SK-N-SH treated with all-trans-retinoic acid at 6 μM for 48 hours (cell line): ENCODE results near the gene ALKBH5.

Source experiments
- ATAC-seq: fragments of 200-7000 bp; cut with Tn5 transposase; 3 replicates; pipeline ENCODE4 v1.9.1; 2020; ENCODE audit warnings: mild to moderate bottlenecking, moderate library complexity
- ARNTL ChIP-seq: fragments of 450-650 bp; formaldehyde crosslinking; IDR thresholded peaks from 2 replicates; pipeline ENCODE4 v1.5.0; 2020; ENCODE audit warnings: low read depth, mild to moderate bottlenecking, moderate library complexity, borderline replicate concordance
- BACH2 ChIP-seq: fragments of 250-450 bp; sonication (Bioruptor Pico); IDR thresholded peaks from 2 replicates; pipeline ENCODE4 v1.9.0; 2021; ENCODE audit warnings: mild to moderate bottlenecking, borderline replicate concordance
- CREB5 ChIP-seq: fragments of 250-450 bp; sonication (Bioruptor Pico); IDR thresholded peaks from 2 replicates; pipeline ENCODE4 v1.5.1; 2020; ENCODE audit warnings: low read depth, mild to moderate bottlenecking, moderate library complexity
- CSDC2 ChIP-seq: fragments of 250-450 bp; sonication (Bioruptor Pico); IDR thresholded peaks from 2 replicates; pipeline ENCODE4 v1.5.0; 2020; ENCODE audit warnings: mild to moderate bottlenecking, moderate library complexity
- CSRNP3 ChIP-seq: fragments of 250-450 bp; sonication (Bioruptor Pico); IDR thresholded peaks from 2 replicates; pipeline ENCODE4 v1.5.1; 2021; ENCODE audit warnings: mild to moderate bottlenecking, moderate library complexity
- ESRRG ChIP-seq: fragments of 250-450 bp; sonication (Bioruptor Pico); IDR thresholded peaks from 2 replicates; pipeline ENCODE4 v1.6.1; 2021; ENCODE audit warnings: mild to moderate bottlenecking
- GLIS3 ChIP-seq: fragments of 250-450 bp; sonication (Bioruptor Pico); IDR thresholded peaks from 2 replicates; pipeline ENCODE4 v1.5.0; 2020; ENCODE audit warnings: mild to moderate bottlenecking, moderate library complexity
- ISL1 ChIP-seq: fragments of 250-450 bp; sonication (Bioruptor Pico); IDR thresholded peaks from 2 replicates; pipeline ENCODE4 v2.1.2; 2022; ENCODE audit warnings: mild to moderate bottlenecking, moderate library complexity
- OSR1 ChIP-seq: fragments of 250-450 bp; sonication (Bioruptor Pico); IDR thresholded peaks from 2 replicates; pipeline ENCODE4 v1.8.0; 2022; ENCODE audit warnings: moderate library complexity, mild to moderate bottlenecking, inconsistent platforms
- PATZ1 ChIP-seq: fragments of 250-450 bp; sonication (Bioruptor Pico); IDR thresholded peaks from 2 replicates; pipeline ENCODE4 v1.8.0; 2020; ENCODE audit warnings: mild to moderate bottlenecking, moderate library complexity, borderline replicate concordance
- POU6F1 ChIP-seq: fragments of 250-450 bp; sonication (Bioruptor Pico); IDR thresholded peaks from 2 replicates; pipeline ENCODE4 v1.8.0; 2021; ENCODE audit warnings: low read depth, mild to moderate bottlenecking, moderate library complexity, borderline replicate concordance
- RARB ChIP-seq: fragments of 250-450 bp; sonication (Bioruptor Pico); IDR thresholded peaks from 2 replicates; pipeline ENCODE4 v1.8.0; 2021; ENCODE audit warnings: mild to moderate bottlenecking, moderate library complexity
- SNAI2 ChIP-seq: fragments of 250-450 bp; sonication (Bioruptor Pico); IDR thresholded peaks from 2 replicates; pipeline ENCODE4 v1.5.0; 2020; ENCODE audit warnings: mild to moderate bottlenecking, moderate library complexity
- TCF4 ChIP-seq: fragments of 250-450 bp; sonication (Bioruptor Pico); IDR thresholded peaks from 2 replicates; pipeline ENCODE4 v1.8.0; 2021; ENCODE audit warnings: mild to moderate bottlenecking, moderate library complexity, borderline replicate concordance
- TOX ChIP-seq: fragments of 250-450 bp; sonication (Bioruptor Pico); IDR thresholded peaks from 2 replicates; pipeline ENCODE4 v1.8.0; 2021; ENCODE audit warnings: mild to moderate bottlenecking, moderate library complexity, borderline replicate concordance
- TSHZ2 ChIP-seq: fragments of 250-450 bp; sonication (Bioruptor Pico); IDR thresholded peaks from 2 replicates; pipeline ENCODE4 v1.5.0; 2020; ENCODE audit warnings: mild to moderate bottlenecking, moderate library complexity
- ZC3H10 ChIP-seq: fragments of 250-450 bp; sonication (Bioruptor Pico); IDR thresholded peaks from 2 replicates; pipeline ENCODE4 v1.5.1; 2021; ENCODE audit warnings: mild to moderate bottlenecking, moderate library complexity
- ZFP3 ChIP-seq: fragments of 250-450 bp; sonication (Bioruptor Pico); IDR thresholded peaks from 2 replicates; pipeline ENCODE4 v1.5.0; 2020; ENCODE audit warnings: mild to moderate bottlenecking, moderate library complexity
- ZFP30 ChIP-seq: fragments of 450-650 bp; formaldehyde crosslinking; IDR thresholded peaks from 2 replicates; pipeline ENCODE4 v1.5.0; 2022; ENCODE audit warnings: mild to moderate bottlenecking, moderate library complexity
- ZNF565 ChIP-seq: fragments of 450-650 bp; formaldehyde crosslinking; conservative IDR thresholded peaks from 2 replicates; pipeline ENCODE4 v1.5.0; 2020; ENCODE audit warnings: low read depth, mild to moderate bottlenecking, moderate library complexity
- ZNF8 ChIP-seq: fragments of 450-650 bp; formaldehyde crosslinking; IDR thresholded peaks from 2 replicates; pipeline ENCODE4 v1.5.0; 2020; ENCODE audit warnings: mild to moderate bottlenecking, moderate library complexity

Gene ALKBH5

GRCh38 chr17:18156171-18156975, 27.3 kb upstream of the ALKBH5 start:
- ATAC-seq = no peak
- TF ChIP-seq CSRNP3 (CRISPR knock-in tag) = no peak
- TF ChIP-seq ZC3H10 = no peak
- no peak for TF ChIP-seq ZNF565 (CRISPR knock-in tag)
- no peak for TF ChIP-seq CREB5 (CRISPR knock-in tag)
- TF ChIP-seq OSR1 (CRISPR knock-in tag) = no peak
- TF ChIP-seq ZFP3 (CRISPR knock-in tag) = no peak
- no peak for TF ChIP-seq SNAI2 (CRISPR knock-in tag)
- no peak for TF ChIP-seq ZFP30 (CRISPR knock-in tag)
- no peak for TF ChIP-seq TCF4 (CRISPR knock-in tag)
- TF ChIP-seq ZNF8 (CRISPR knock-in tag) = no peak
- TF ChIP-seq GLIS3 = no peak
- TF ChIP-seq TSHZ2 (CRISPR knock-in tag) = no peak
- TF ChIP-seq ISL1 (CRISPR knock-in tag) = no peak
- TF ChIP-seq TOX (CRISPR knock-in tag) = no peak
- TF ChIP-seq ARNTL (CRISPR knock-in tag) = no peak
- TF ChIP-seq, all 23 proteins: peak for 0

- ATAC-seq = no peak
- TF ChIP-seq ARNTL (CRISPR knock-in tag) (no peak), OSR1 (CRISPR knock-in tag) (no peak), RARB (CRISPR knock-in tag) (no peak), ZNF565 (CRISPR knock-in tag) (no peak), ZFP3 (CRISPR knock-in tag) (no peak), BACH2 (no peak)
These were observed 26.7 kb upstream of the ALKBH5 start for GRCh38 chr17:18156976-18157280.

- ATAC-seq = no peak
- TF ChIP-seq RARB (CRISPR knock-in tag) (no peak), CSRNP3 (CRISPR knock-in tag) (no peak), ZC3H10 (no peak), ESRRG (CRISPR knock-in tag) (no peak), ZNF8 (CRISPR knock-in tag) (no peak), ARNTL (CRISPR knock-in tag) (no peak), POU6F1 (CRISPR knock-in tag) (no peak), CSDC2 (no peak), TOX (CRISPR knock-in tag) (no peak), ISL1 (CRISPR knock-in tag) (no peak), TSHZ2 (CRISPR knock-in tag) (no peak), PATZ1 (CRISPR knock-in tag) (no peak)
These were observed 26.2 kb upstream of the ALKBH5 start for GRCh38 chr17:18157354-18157985.
